ENCODE results near the gene TRUB1.
"Not testable (repeated sequence)": the region's sequence is repeated elsewhere in the genome, so short reads cannot be mapped to it uniquely, and the experiment has no call there.

TRUB1 gene

DNA sequence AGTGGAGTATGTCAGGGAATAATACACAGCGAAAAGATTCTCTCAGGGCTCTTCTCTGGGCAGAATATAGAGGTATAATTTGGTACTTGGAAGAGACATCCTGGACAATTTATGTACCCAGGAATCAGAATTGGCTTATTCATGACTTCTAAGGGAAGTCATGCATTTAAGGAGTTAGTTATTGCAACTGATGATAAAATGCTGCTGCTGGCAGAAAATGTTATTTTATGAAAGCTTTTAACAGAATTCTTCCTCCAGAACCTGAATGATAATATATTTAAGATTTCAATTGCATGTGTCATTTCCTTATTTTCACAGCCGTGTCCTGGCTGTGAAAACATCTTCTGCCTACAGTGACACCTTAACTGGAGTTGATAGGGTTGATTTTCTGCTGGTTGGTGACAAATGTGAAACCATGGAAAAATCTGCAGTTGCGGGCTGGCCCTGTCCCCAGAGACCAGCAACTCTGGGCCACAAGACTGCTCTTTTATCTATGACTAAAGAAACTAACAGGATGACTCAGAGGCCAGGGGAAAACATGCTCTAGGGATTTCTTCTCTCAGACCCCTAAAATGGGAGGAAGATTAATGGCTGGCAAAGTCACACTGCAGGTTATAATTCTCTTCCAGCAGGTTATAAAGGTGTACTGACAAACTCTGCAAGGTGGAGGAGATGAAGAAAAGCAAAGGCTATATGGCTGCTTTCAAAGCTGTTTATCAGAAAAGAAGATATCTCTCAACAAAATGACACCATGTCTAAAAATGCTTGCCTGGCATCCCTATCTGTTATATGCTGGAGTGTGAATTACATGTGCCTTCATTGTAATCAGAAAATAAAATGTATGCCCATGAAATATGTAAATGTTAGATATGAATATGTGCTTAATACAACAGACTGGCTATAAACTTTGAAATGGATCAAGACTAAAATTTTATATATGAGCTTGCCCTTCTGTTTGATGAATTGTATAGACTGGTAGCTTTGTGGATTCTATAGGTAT is 12.1 kb upstream of the TRUB1 start:
- peak; percentile 97 for DNase-seq

DNA sequence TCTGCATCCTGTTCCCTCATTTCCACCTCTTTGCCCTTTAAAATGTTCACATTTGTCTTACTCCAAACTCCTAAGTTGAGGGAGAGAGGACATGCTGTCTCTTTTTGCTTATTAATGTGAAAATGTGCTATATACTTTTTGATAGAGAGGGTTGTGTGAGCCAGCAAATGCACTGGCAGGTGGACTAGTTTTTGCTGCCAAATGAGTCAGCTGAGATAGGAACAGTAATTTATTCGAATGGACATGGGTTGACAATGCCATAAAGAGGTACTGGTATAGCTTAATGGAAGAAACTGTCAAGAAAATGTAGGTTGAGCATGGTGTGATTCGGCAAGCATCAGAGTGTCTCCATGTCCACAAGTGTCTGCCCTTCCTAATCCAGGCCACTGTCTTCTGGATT is 9.2 kb upstream of the TRUB1 start:
- no peak for DNase-seq

DNA sequence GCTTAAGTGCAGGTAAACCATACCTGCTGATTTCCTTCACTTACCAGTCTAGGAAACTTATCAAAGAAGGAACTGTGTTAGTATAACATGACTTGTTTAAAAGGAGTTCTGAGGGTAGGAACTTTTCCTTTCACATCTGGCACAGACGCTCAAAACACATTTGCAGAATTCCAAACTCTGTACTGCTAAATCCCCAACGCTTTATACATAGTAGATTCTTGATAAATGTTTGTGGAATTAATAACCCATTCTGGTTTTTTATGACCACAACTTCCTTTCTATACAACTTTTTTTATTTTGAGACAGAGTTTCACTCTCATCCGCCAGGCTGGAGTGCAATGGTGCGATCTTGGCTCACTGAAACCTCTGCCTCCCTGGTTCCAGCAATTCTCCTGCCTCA is 7.7 kb upstream of the TRUB1 start:
- DNase-seq: peak; percentile 81

DNA sequence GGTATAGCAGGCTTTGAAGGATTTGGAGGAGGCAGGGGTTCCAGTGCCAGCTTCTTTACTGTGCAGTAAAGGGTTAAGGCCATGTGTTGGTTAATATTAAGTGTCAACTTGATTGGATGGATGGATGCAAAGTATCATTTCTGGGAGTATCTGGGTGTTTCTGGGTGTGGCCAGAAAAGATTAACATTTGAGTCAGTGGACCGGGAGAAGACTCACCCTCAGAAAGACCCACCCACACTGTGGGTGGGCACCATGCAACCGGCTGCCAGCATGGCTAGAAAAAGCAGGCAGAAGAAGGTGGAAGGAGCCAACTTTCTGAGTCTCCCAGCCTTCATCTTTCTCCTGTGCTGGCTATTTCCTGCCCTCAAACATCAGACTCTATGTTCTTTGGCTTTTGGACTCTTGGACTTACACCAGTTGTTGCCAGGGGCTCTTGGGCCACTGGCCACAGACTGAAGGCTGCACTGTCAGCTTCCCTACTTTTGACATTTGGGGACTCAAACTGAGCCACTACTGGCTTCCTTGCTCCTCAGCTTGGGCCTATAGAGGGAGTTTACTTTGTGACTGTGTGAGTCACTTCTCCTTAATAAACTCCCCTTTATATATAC is 6.8 kb upstream of the TRUB1 start:
- peak; percentile 26 for DNase-seq

DNA sequence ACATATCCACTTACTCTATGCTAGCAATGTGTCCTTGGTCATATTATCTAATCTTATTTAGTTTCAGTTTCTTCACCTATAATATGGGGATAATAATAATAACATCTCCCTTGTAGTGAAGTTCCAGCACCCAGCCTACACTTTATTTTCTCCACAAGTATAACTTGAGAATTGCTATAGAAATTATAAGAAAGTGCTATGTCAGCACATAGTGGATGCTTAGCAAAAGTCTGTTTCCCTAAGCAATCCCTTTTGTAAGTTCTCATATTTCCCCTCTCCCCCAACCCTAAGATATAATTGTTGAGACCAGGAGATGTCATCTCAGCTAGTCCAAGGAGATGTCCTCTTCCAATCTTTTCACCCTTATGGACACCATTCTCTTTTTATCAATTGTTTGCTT is 5.8 kb upstream of the TRUB1 start:
- no peak for DNase-seq

DNA sequence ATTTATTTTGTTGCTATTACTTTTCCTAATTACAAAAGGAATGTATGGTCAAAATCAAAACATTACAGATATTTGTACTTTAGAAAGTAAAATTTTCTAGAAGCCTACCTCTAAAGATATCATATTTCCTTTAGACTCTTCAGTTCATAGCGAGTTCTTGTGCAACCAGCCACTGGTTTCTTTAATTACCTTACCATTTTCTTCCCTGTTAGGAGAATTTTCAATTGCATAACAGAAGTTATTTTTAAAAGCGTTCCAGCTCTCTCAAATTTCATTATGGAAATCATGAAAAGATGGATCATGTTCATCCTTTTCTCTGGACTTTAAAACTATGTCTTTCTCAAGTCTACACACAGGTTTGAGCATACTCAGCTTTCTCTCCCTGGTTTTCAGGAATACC is 5.0 kb upstream of the TRUB1 start:
- no peak for DNase-seq

DNA sequence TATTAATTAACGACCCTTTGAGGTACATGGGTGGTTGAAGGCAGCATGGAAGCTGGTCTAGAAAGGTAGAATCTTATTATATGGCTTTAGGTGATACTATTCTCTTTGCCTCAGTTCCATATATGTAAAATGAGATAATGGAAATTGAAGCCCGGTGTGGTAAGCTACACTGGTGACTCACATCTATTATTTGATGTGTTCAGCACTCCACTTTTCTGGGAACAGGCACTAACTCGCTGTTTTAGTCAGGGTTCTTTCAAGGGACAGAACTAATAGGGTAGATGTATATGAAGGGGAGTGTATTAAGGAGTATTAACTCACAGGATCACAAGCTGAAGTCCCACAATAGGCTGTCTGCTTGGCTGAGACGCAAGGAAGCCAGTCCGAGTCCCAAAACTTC is 4.4 kb upstream of the TRUB1 start:
- DNase-seq: peak; percentile 51

DNA sequence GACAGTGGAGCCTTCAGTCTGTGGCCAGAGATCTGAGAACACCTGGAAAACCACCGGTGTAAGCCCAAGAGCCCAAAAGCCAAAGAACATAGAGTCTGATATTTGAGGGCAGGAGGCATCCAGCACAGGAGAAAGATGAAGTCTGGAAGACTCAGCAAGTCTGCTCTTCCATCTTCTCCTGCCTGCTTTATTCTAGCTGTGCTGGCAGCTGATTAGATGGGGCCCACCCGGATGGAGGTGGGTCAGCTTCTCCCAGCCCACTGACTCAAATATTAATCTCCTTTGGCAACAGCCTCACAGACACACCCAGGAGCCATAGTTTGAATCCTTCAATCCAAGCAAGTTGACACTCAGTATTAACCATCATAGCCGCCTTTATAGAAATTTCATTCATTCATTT is 4.0 kb upstream of the TRUB1 start:
- not testable (repeated sequence) for DNase-seq

DNA sequence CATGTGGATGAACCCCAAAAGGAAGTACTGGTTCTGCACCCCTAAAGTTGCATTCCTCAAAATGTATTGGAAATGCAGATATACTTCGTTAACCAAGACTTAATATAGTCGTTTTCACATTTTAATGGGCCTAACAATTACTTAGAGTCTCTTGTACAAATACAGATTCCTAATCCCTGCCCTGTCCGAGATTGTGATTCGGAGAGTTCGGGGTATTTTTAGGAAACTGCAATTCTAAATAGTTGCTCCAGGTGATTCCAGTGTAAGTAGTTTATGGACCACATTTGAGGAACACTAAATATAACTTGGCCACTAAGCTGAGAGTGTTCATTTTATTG is 830 bp downstream of the TRUB1 start:
- no peak for DNase-seq

DNA sequence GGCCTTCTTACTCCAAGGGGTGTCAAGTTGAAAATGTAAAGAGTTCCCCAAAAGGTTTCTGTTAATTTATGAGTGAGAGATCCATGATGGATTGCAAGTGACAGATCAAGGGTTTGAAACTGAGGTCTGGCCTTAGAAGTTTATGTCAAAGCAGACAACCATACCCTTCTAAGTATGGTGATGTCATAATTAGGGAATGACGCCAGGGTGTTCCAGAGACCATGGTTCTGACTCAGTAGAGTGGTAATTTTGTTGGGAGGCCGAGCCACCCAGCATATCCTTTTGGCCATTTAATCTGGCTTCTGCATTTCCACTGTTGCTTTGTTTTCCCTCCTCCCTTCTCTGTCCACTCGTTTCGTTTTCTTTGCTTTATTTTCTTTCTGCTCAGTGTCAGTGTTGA is 2.7 kb downstream of the TRUB1 start:
- peak; percentile 33 for DNase-seq

DNA sequence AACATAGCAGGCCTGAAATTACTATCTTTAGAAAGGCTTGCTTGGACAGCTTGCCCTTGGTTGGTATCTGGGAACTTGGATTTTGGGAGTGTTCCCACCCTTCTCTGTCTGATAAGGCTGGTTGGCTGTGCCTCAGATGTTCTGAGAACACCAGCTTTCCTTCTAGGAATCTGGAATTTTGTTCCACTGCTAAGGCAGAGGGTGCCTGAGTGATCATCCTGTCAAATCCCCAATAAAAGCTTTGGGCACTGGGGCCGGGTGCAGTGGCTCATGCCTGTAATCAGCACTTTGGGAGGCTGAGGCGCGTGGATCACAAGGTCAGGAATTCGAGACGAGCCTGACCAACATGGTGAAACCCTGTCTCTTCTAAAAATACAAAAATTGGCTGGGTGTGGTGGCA is 5.0 kb downstream of the TRUB1 start:
- no peak for DNase-seq

DNA sequence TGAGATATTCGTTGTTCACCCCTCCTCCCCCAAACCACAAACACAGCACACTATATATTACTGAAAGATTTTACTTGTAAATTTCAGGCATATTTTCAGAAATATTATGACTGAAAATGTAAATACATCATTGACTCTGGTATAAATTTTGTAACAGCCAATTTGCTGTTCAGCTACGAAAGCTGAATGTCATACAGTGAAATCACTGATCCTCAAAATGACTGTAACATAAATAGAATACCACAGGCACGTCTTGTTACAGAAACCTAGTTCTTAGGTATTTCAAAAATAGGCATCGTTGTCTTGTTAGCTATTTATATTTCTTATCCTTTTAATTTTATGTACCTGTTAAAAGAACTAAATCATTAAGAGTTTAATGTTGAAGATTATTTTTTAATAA is 15.1 kb downstream of the TRUB1 start:
- DNase-seq: no peak

DNA sequence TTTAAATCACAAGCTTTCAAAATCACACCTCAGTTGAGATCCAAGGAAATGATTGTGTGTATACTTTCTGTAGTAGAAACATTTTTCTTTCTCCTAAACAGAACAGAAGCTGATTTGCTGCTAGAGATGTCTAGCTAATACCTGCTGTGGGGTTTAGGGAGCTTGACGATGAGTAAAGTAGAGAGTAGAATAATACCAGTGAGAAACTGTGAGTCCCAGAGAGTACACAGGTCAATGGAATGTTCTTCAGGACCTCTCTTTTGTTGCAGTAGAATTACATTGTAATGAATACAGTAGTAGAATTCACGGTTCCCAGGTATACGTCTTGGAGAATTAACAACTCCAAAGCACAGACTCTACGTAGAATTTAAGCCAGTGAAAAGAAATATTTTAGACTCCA is 18.0 kb downstream of the TRUB1 start:
- no peak for DNase-seq

DNA sequence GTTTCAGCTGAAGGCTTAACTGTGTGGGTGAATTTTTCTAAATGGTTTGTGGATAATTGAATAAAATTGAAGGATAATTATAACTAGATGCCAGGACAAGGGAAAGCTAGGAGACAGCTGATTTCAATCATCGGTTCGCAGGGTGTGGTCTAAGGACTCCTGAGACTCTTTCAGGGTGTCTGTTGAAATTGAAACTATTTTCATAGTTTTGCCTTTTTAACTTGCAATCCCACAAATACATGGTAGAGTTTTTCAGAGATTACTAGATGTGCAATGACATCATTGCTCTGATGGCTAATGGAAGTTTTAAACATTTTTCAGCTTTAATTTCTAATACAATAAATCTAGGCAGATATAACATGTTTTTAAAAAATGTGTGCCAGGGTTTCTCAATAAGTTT is 18.5 kb downstream of the TRUB1 start:
- DNase-seq: peak; percentile 13

DNA sequence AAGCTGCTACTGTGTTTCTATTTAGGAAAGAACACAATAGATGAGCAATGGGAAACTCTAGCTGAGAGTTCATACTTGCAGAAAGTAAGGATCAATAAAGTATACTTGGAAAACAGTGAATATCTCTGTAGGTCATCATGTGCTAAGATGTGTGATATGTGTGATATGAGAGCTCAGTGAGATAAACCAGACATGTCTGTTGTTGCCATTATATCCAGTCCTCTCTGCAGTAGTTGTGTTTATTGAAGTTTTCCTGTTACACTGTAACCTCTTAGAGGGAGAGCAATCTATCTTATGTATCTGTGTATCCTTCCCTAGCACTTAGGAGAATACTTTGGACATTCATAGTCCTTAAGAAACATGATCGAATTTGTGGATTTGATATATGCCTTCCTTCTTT is 19.1 kb downstream of the TRUB1 start:
- DNase-seq: no peak

DNA sequence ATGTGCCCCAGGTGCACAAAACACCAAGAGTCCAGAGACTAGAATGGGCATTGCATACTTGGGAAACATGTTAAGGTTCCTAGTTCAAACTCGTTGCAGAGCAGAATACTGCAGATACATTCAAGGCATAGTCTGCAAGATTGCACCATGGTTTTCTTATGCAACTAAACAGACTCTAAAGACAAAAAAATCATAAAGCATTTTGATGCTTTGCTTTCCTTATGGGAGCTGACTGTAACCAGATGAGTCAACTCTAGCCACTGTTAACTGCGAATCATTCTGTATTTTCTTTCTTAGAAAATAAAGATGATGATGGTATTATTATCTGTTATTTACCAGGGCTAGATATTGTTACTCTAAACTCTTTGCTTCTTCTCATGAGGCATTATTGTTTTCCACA is 19.7 kb downstream of the TRUB1 start:
- DNase-seq: peak; percentile 20

DNA sequence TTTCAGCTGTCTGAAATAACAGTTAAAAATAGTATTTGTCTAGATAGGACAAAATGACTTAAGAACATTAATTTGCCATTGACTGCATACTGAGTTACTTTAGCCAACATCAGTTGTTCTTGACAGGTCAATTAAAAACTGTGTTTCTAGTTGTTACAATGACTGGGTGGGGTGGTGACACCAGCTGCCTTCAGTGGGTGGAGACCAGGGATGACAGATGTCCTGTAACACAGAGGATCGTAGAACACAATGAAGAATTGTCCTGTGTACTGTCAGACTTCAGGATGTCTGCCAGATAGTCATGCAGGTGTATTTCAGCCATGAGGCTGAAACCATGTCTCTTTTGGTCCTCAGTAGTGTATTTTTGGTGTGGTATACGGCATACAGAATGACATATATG is 24.4 kb downstream of the TRUB1 start:
- DNase-seq: no peak

DNA sequence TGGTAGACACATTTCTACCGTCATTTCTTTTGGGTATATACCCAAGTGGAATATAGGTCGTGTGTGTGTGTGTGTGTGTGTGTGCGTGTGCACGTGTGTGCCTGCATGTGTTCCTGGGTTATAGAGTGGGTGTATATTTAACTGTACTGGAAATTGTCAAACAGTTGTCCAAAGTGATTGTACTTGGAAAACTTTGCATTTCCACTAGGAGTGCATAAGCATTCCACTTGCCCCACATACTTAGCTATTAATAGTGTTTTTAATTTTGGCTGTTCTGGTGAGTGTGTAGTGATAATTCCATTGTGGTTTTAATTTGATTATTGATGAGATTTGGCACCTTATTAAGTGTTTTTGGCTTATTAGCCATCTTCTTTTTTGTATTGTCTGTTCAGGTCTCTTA is 25.9 kb downstream of the TRUB1 start:
- DNase-seq: no peak

DNA sequence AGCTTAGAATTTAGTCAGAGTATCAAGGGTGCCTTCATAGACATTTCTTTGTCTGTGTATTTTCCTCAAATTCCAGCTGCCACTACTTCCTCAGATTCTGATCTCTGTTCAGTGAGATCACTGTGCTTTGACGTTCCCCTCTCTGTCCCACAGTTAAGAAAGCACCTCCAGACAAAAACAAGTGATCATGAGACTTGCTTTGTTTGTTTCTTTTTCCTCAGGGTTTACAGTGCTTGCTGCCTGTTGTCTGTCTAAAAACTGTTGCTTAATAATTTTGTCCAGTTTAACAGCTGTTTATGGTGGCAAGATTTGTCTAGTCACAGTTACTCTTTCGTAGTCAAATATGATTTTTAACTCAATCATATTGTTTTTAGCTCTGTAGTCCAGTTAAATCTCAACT is 29.1 kb downstream of the TRUB1 start:
- no peak for DNase-seq

DNA sequence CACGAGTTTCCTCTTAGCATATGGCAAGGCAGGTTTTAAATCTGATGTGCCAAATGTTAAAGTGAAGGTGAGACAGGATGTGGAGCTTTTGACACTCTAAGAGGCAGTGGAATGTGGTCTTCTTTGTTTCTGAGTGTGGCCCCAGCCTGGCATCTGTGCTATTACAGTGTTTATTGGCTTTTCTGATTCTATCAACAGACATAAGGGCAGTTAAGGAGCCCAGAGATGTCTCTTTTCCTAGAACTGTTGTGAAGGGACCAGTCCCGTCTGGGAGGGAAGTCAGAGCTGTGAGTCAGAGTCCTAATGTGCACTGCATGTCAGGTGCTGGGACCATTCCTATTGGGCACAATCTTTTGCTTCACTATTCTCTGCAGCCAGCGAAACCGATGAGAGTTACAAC is 32.5 kb downstream of the TRUB1 start:
- no peak for DNase-seq

DNA sequence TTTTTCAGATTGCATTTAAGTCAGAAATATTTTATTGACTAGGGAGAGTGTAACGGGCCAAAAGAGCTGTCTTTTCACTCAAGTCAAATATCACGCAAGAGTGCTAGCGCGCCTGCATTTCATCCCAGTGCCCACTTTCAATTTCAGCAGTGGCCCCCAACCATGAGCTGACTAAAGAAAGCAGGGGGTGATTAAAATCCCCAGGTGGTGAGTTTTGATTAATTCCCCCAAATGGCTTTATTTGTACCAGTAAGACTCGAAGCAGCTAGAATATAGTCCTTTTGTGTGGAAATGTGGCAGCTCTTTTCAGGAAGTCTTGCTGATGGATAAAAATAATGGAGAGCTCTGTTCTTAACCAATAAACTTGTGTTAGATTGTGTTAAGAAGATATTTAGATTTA is 35.3 kb downstream of the TRUB1 start:
- DNase-seq: no peak

DNA sequence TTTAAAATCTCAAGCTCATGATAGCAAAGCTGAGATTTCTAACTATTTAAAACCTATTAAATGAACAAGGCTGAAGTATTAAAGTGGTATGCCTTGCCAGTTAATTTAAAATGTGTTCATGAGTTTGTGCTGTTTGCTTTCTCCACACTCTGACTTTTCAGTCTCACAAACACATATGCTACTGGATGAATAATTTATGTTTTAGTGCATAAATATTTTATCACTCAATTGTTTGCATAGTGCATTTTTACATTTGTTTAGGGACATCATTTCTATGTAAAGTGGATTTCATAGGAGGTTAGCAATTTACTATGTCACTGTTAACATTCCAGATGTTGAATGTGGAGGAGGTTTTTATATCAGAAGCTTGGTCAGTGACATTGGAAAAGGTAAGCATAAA is 36.0 kb downstream of the TRUB1 start:
- DNase-seq: no peak

DNA sequence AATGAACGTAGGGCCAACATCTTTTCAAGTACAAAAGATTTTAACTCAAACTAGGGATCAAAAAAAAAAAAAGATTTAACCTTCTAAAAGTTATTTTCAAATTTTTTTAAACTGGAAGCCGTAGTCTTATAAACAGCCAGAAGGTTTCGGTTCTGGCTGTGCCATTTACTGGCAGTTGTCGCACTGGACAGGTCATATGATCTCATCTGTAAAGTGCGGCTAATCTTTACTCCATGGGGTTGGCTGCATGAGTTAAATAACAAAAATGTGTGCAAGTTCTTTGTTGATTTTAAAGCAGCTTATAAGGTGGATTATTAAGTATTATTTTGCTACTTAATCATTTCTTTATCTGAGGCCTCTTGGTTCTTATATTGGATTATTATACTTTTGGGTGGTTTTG is 36.6 kb downstream of the TRUB1 start:
- DNase-seq: no peak

DNA sequence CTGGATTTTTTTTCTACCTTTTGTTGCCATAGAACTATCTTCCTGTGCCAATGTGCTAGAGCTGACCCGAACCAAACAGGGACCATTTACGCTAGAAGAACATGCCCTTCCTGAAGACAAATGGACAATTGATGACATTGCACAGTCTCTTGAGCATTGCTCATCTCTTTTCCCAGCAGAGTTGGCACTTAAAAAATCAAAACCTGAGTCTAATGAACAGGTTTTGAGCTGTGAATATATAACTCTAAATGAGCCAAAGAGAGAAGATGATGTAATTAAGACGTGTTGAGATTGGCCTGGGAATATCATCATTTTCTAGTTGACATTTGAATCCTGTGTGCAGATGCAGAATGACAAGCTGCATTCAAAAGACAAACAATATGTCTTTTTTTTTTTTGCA is 37.1 kb downstream of the TRUB1 start:
- no peak for DNase-seq

DNA sequence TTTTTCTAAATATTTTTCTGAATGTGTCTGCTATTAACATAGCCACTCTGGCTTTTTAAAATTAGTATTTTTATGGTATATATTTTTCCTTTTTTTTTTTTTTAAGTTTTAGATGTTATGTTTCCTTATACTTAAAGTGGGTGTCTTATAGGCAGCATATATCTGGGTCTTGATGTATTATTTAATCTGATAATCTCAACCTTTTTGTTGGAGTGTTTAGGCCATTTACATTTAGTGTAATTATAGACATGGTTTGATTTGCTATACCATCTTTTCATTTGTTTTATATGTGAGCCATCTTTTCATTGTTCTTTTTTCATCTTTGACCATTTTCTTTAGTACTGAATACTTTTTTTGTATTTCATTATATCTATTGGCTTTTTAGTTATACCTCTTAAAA is 45.0 kb downstream of the TRUB1 start:
- no peak for DNase-seq
